ENCODE measurements around the gene PRADC1.
A peak's percentile ranks its signal among the peaks of the same experiment; 100 is the strongest.

Gene PRADC1

GRCh38 chr2:73225513-73226360 is 7.3 kb downstream of the PRADC1 start:
- Histone ChIP-seq H3K27ac (peak overlapping the region; percentile 77), H3K9ac (peak overlapping the region; percentile 62; the same call in 1 of the 2 replicates), H3K4me1 (peaks cover 31% of the 10 kb centered on the region), H3K9me3 (no peaks in the 10 kb centered on the region), H3K4me2 (peak overlapping the region; percentile 75), H3K27me3 (no peaks in the 10 kb centered on the region), H3K4me3 (0 out of 2 replicates have a peak overlapping the region, but pooled peaks have one; percentile 4), H4K20me1 (no peaks in the 10 kb centered on the region), H3K36me3 (peaks cover 83% of the 10 kb centered on the region)
- TF ChIP-seq Cebpa-rat (IDR thresholded peaks at IDR 0.05): no peak

- Histone ChIP-seq H4K20me1 (0 out of 2 replicates have a peak, but pooled peaks cover under 1% of the 10 kb centered on the region), H3K27ac (no peak overlapping the region), H3K9me3 (no peaks in the 10 kb centered on the region), H3K36me3 (peaks cover 86% of the 10 kb centered on the region), H3K4me1 (peaks cover 31% of the 10 kb centered on the region), H3K9ac (no peak overlapping the region), H3K4me3 (no peak overlapping the region), H3K4me2 (no peak overlapping the region), H3K27me3 (no peaks in the 10 kb centered on the region)
- TF ChIP-seq Cebpa-rat (IDR thresholded peaks at IDR 0.05): no peak
Measured at GRCh38 chr2:73223821-73224220, 9.2 kb downstream of the PRADC1 start.

- no peak overlapping the region for H3K27ac ChIP-seq
- H3K27me3 ChIP-seq: no peaks in the 10 kb centered on the region
- peaks cover 20% of the 10 kb centered on the region; the same call in 1 of the 2 replicates for H4K20me1 ChIP-seq
- TF ChIP-seq Cebpa-rat (IDR thresholded peaks at IDR 0.05): no peak
- no peaks in the 10 kb centered on the region for H3K9me3 ChIP-seq
- no peak overlapping the region for H3K4me3 ChIP-seq
- H3K4me1 ChIP-seq: peaks cover 17% of the 10 kb centered on the region
- H3K4me2 ChIP-seq: no peak overlapping the region
- peaks cover 47% of the 10 kb centered on the region for H3K36me3 ChIP-seq
- no peak overlapping the region for H3K9ac ChIP-seq
Measured at GRCh38 chr2:73218298-73218697, 14.7 kb downstream of the PRADC1 start.

GRCh38 chr2:73217826-73218225 is 15.2 kb downstream of the PRADC1 start:
- no peak for TF ChIP-seq Cebpa-rat (IDR thresholded peaks at IDR 0.05)
- H3K4me3 ChIP-seq: no peak overlapping the region
- no peak overlapping the region for H3K27ac ChIP-seq
- H3K36me3 ChIP-seq: peaks cover 42% of the 10 kb centered on the region
- H3K27me3 ChIP-seq: no peaks in the 10 kb centered on the region
- peaks cover 22% of the 10 kb centered on the region for H3K4me1 ChIP-seq
- H4K20me1 ChIP-seq: peaks cover 20% of the 10 kb centered on the region; the same call in 1 of the 2 replicates
- H3K4me2 ChIP-seq: no peak overlapping the region
- H3K9me3 ChIP-seq: no peaks in the 10 kb centered on the region
- H3K9ac ChIP-seq: no peak overlapping the region

GRCh38 chr2:73217160-73217559 is 15.9 kb downstream of the PRADC1 start:
- H3K4me1 ChIP-seq: peaks cover 29% of the 10 kb centered on the region
- no peak overlapping the region for H3K4me3 ChIP-seq
- peak; percentile 23; the same call in 1 of the 2 replicates for TF ChIP-seq Cebpa-rat (IDR thresholded peaks at IDR 0.05)
- H3K4me2 ChIP-seq: no peak overlapping the region
- H3K36me3 ChIP-seq: peaks cover 35% of the 10 kb centered on the region
- H3K9me3 ChIP-seq: no peaks in the 10 kb centered on the region
- H3K27ac ChIP-seq: no peak overlapping the region
- H4K20me1 ChIP-seq: peaks cover 20% of the 10 kb centered on the region; the same call in 1 of the 2 replicates
- no peak overlapping the region for H3K9ac ChIP-seq
- H3K27me3 ChIP-seq: no peaks in the 10 kb centered on the region

- Histone ChIP-seq H3K27me3 (no peaks in the 10 kb centered on the region), H3K9ac (no peak overlapping the region), H3K4me3 (0 out of 2 replicates have a peak overlapping the region, but pooled peaks have one; percentile 75), H3K27ac (no peak overlapping the region), H4K20me1 (peaks cover 20% of the 10 kb centered on the region; the same call in 1 of the 2 replicates), H3K9me3 (no peaks in the 10 kb centered on the region), H3K4me1 (peaks cover 34% of the 10 kb centered on the region), H3K36me3 (peaks cover 16% of the 10 kb centered on the region; the same call in 1 of the 2 replicates), H3K4me2 (peak overlapping the region; percentile 80)
- no peak for TF ChIP-seq Cebpa-rat (IDR thresholded peaks at IDR 0.05)
Measured at GRCh38 chr2:73215254-73215653, 17.8 kb downstream of the PRADC1 start.

- Histone ChIP-seq H3K4me2 (peak within 1 kb of the TSS; percentile 80), H3K4me1 (peaks cover 34% of the 10 kb centered on the region), H3K9me3 (no peaks in the 10 kb centered on the region), H3K36me3 (peaks cover 8% of the 10 kb centered on the region; the same call in 1 of the 2 replicates), H3K27me3 (no peaks in the 10 kb centered on the region), H3K9ac (peak within 1 kb of the TSS; percentile 81), H4K20me1 (peaks cover 20% of the 10 kb centered on the region; the same call in 1 of the 2 replicates), H3K27ac (peak within 1 kb of the TSS; percentile 88), H3K4me3 (peak within 1 kb of the TSS; percentile 75)
- TF ChIP-seq Cebpa-rat (IDR thresholded peaks at IDR 0.05): no peak
Measured at GRCh38 chr2:73214120-73215035, 18.7 kb downstream of the PRADC1 start, which contains the start of gene SMYD5. SMYD5 (plus strand) TSS chr2:73214245; CDS start chr2:73214267, 22 bp downstream.

- Histone ChIP-seq H4K20me1 (peaks cover 7% of the 10 kb centered on the region; the same call in 1 of the 2 replicates), H3K27me3 (no peaks in the 10 kb centered on the region), H3K9me3 (no peaks in the 10 kb centered on the region), H3K9ac (peak overlapping the region; percentile 81; the same call in 1 of the 2 replicates), H3K36me3 (no peaks in the 10 kb centered on the region), H3K4me3 (peak overlapping the region; percentile 75), H3K4me2 (peak overlapping the region; percentile 80), H3K4me1 (peaks cover 34% of the 10 kb centered on the region), H3K27ac (no peak overlapping the region)
- no peak for TF ChIP-seq Cebpa-rat (IDR thresholded peaks at IDR 0.05)
Measured at GRCh38 chr2:73212448-73213176, 20.4 kb downstream of the PRADC1 start.

- 0 out of 2 replicates have a peak, but pooled peaks cover 2% of the 10 kb centered on the region for H4K20me1 ChIP-seq
- H3K4me3 ChIP-seq: no peak overlapping the region
- H3K4me1 ChIP-seq: peaks cover 34% of the 10 kb centered on the region
- peak overlapping the region; percentile 80 for H3K4me2 ChIP-seq
- H3K9me3 ChIP-seq: no peaks in the 10 kb centered on the region
- H3K27me3 ChIP-seq: no peaks in the 10 kb centered on the region
- no peak for TF ChIP-seq Cebpa-rat (IDR thresholded peaks at IDR 0.05)
- no peak overlapping the region for H3K27ac ChIP-seq
- no peaks in the 10 kb centered on the region for H3K36me3 ChIP-seq
- no peak overlapping the region for H3K9ac ChIP-seq
Measured at GRCh38 chr2:73212098-73212447, 21.0 kb downstream of the PRADC1 start.
